ENCODE data around the gene VWA5B1. TPM values are rescaled to one million over a fixed set of nuclear protein-coding genes. Genes with fewer than 3 reads are reported as not detected.

The VWA5B1 gene
- total and polyA plus RNA-seq, 2 donors (not counting 3 experiments of a cell fraction or from before 2014, with no cell fraction given), result not detected

DNA sequence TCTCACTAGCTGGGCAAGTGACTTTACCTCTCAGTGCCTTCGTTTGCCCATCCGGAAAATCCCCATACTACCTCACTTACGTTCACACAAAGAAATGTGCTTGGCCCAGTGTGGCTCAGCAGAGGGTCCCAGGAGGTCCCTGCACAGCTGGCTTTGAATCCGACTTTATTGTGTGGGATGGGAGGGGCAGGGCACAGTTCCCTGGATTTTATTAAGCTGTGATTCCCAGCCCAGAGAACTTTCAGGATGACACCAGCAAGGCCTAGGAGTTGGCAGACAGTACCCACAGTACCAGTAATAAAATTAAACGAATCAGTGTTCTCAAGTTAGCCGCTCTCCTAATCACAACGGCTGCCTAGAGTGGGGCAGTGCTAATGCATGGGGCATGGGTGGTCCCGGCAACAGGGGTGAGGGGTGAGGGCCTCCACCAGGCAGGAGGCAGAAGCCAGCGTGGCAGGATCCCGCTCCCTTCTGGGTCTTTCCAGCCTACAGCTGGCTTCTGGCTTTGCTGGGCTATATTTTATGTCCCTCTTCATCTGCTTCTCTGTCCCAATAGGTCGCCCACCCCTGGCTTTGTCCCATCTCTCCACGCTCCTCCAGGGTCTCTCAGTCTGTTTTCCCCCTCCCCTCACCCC is 74.9 kb downstream of the VWA5B1 start:
- DNase-seq (ENCODE audit: low read depth, low spot score) (no peak), FAIRE-seq (no peak)
- no peak for TF ChIP-seq EZH2 (IDR thresholded peaks at IDR 0.05; ENCODE audit: borderline replicate concordance, low read depth, low read length, severe bottlenecking)
- TF ChIP-seq JUN (IDR thresholded peaks at IDR 0.05; ENCODE audit: borderline replicate concordance, insufficient read depth, insufficient read length, low read depth), result no peak
- TF ChIP-seq MYC (IDR thresholded peaks at IDR 0.05; ENCODE audit: low read depth, low read length), result no peak
- TF ChIP-seq, protein P1, sequence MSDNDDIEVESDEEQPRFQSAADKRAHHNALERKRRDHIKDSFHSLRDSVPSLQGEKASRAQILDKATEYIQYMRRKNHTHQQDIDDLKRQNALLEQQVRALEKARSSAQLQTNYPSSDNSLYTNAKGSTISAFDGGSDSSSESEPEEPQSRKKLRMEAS (IDR thresholded peaks at IDR 0.05; ENCODE audit: insufficient read depth, insufficient read length), result no peak
- no peak for TF ChIP-seq GATA2 (IDR thresholded peaks at IDR 0.05; ENCODE audit: insufficient read depth, insufficient read length, low read depth, low read length)
- TF ChIP-seq POLR2A (IDR thresholded peaks at IDR 0.05; ENCODE audit: low read depth, low read length), result no peak
- no peak for TF ChIP-seq POLR2AphosphoS5 (IDR thresholded peaks at IDR 0.05; ENCODE audit: insufficient read depth, low read depth, low read length)
- TF ChIP-seq FOS (IDR thresholded peaks at IDR 0.05; ENCODE audit: borderline replicate concordance, insufficient read depth, low read length), result no peak
- TF ChIP-seq, protein P2, sequence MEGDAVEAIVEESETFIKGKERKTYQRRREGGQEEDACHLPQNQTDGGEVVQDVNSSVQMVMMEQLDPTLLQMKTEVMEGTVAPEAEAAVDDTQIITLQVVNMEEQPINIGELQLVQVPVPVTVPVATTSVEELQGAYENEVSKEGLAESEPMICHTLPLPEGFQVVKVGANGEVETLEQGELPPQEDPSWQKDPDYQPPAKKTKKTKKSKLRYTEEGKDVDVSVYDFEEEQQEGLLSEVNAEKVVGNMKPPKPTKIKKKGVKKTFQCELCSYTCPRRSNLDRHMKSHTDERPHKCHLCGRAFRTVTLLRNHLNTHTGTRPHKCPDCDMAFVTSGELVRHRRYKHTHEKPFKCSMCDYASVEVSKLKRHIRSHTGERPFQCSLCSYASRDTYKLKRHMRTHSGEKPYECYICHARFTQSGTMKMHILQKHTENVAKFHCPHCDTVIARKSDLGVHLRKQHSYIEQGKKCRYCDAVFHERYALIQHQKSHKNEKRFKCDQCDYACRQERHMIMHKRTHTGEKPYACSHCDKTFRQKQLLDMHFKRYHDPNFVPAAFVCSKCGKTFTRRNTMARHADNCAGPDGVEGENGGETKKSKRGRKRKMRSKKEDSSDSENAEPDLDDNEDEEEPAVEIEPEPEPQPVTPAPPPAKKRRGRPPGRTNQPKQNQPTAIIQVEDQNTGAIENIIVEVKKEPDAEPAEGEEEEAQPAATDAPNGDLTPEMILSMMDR (IDR thresholded peaks at IDR 0.05; ENCODE audit: extremely low read depth in 1 of 2, insufficient read depth in 1 of 2, low read depth in 1 of 2, low read length in 2 of 2), result no peak
- Histone ChIP-seq H3K27ac (ENCODE audit: insufficient read depth, low read depth, low read length) (no peak overlapping the region), H3K9ac (replicated peaks; ENCODE audit: extremely low read depth, insufficient read depth, low read length) (no peak overlapping the region), H4K20me1 (replicated peaks; ENCODE audit: control insufficient read depth, extremely low read depth, insufficient read depth, low read length) (no peaks in the 10 kb centered on the region), H3K9me3 (replicated peaks; ENCODE audit: control insufficient read depth, insufficient read depth, low read length) (no peaks in the 10 kb centered on the region), H3K4me1 (ENCODE audit: control insufficient read depth, extremely low read depth, insufficient read depth, low read length) (no peaks in the 10 kb centered on the region), H3K9me1 (replicated peaks; ENCODE audit: control insufficient read depth, extremely low read depth, insufficient read depth, low read length) (no peaks in the 10 kb centered on the region), H3K79me2 (ENCODE audit: control insufficient read depth, insufficient read depth, low read length) (no peaks in the 10 kb centered on the region), H2AFZ (ENCODE audit: low read depth, low read length) (no peak overlapping the region), H3K27me3 (ENCODE audit: control insufficient read depth in 2 of 2, insufficient read depth in 2 of 2, low read length in 2 of 2) (peaks cover 30 to 31% of the 10 kb centered on the region in 2 experiments), H3K4me2 (ENCODE audit: insufficient read depth, low read length) (no peak overlapping the region), H3K4me3 (replicated peaks in 1 of 3; ENCODE audit: insufficient read depth in 1 of 3, low read depth in 1 of 3, low read length in 3 of 3) (no peak overlapping the region), H3K36me3 (ENCODE audit: control insufficient read depth in 2 of 2, extremely low read depth in 1 of 2, insufficient read depth in 2 of 2, low read length in 2 of 2) (no peaks in the 10 kb centered on the region)
- dilution Hi-C loops (cut with MboI; ENCODE audit: extremely low pct_ligation_motif_present, low sequenced_read_pairs) (no loop called here), intact Hi-C loops (cut with micrococcal nuclease) (no loop called here)
- ChIA-PET POLR2A (no interaction called here), CTCF (interaction anchor here (3.1 kb wide), 1 partner anchor 11 kb away, joined by 11 read pairs; no protein-coding TSS in a partner anchor)
- no TSS peak for BruUV-seq (replicated peaks)
